A549 (cell line): ENCODE results near the gene MYH6. TPM values are rescaled to one million over a fixed set of nuclear protein-coding genes. Genes with fewer than 3 reads are reported as not detected.
"Not testable (repeated sequence)": the region's sequence is repeated elsewhere in the genome, so short reads cannot be mapped to it uniquely, and the experiment has no call there.

Experiments used
- ATAC-seq, 2 experiments: fragments of 200-7000 bp in 1 of 2; fragments of >200 bp in 1 of 2; cut with Nextera tagmentation in 1 of 2; cut with Tn5 transposase in 1 of 2; 3 replicates each; pipeline versions ENCODE4 v1.8.0 to v1.9.1; 2018 to 2020; ENCODE audit warnings: mild to moderate bottlenecking in 1 of 2, moderate library complexity in 1 of 2
- CTCF ChIA-PET: fragments of 300-600 bp; sonication (Branson Sonifier 250); formaldehyde crosslinking; extraction: SDS; loops from one replicate; lab custom pipeline; 2021; ENCODE audit warnings: antibody characterized with exemption, inconsistent platforms; lab: Yijun Ruan, JAX
- POLR2A ChIA-PET: fragments of 350-600 bp; formaldehyde crosslinking; extraction: SDS; loops from one replicate; lab custom pipeline; 2021; ENCODE audit warnings: antibody characterized with exemption, inconsistent platforms; lab: Yijun Ruan, JAX
- DNase-seq, 2 experiments: peaks; one replicate each; pipeline versions ENCODE4 v3.0.0 to v3.0.0-alpha.2; 2011 to 2016; ENCODE audit warnings: low read depth in 1 of 2, low spot score in 1 of 2
- FAIRE-seq: peaks from 2 replicates; lab custom pipeline; 2011; peaks lifted over from hg19 to GRCh38; lab: Jason Lieb, UNC
- H3K27ac ChIP-seq, 2 experiments: fragments of >200 bp; sonication (Bioruptor Twin); formaldehyde crosslinking; 3 replicates each; pipeline ENCODE4 v1.5.1; 2016 to 2017
- H3K4me1 ChIP-seq: fragments of >200 bp; sonication (Bioruptor Twin); formaldehyde crosslinking; 3 replicates; pipeline ENCODE4 v1.6.1; 2016
- H3K4me2 ChIP-seq: fragments of >200 bp; sonication (Bioruptor Twin); formaldehyde crosslinking; 3 replicates; pipeline ENCODE4 v1.6.1; 2016
- H3K4me3 ChIP-seq: fragments of >200 bp; sonication (Bioruptor Twin); formaldehyde crosslinking; 3 replicates; pipeline ENCODE4 v1.5.1; 2016
- H3K9me3 ChIP-seq: fragments of >200 bp; sonication (Bioruptor Twin); formaldehyde crosslinking; 3 replicates; pipeline ENCODE4 v1.6.1; 2016
- CBX2 ChIP-seq: fragments of 200-600 bp; sonication (generic); IDR thresholded peaks from 2 replicates; pipeline ENCODE4 v1.6.1; 2016; ENCODE audit warnings: low read depth, mild to moderate bottlenecking, borderline replicate concordance
- CEBPB ChIP-seq, 2 experiments: fragments of >200 bp in 1 of 2; sonication (Bioruptor Twin) in 1 of 2; formaldehyde crosslinking in 1 of 2; IDR thresholded peaks; 2 replicates each; pipeline ENCODE4 v1.6.1; 2012 to 2016
- CHD2 ChIP-seq: fragments of 150-350 bp; IDR thresholded peaks from 2 replicates; pipeline ENCODE4 v1.6.1; 2014; ENCODE audit warnings: low read length; ENCODE audit not compliant: partially characterized antibody
- CHD4 ChIP-seq: fragments of 200-600 bp; sonication (generic); IDR thresholded peaks from 2 replicates; pipeline ENCODE4 v1.6.1; 2016; ENCODE audit warnings: antibody characterized with exemption, mild to moderate bottlenecking, borderline replicate concordance
- EHMT2 ChIP-seq: fragments of 200-600 bp; sonication (generic); IDR thresholded peaks from 2 replicates; pipeline ENCODE4 v1.6.1; 2016; ENCODE audit warnings: antibody characterized with exemption, low read depth, mild to moderate bottlenecking, moderate library complexity
- EP300 ChIP-seq, 2 experiments: fragments of >200 bp; sonication (Bioruptor Twin); formaldehyde crosslinking; IDR thresholded peaks; 2 replicates in 1 of 2; 3 replicates in 1 of 2; pipeline ENCODE4 v1.6.1; 2016 to 2017
- ESRRA ChIP-seq: fragments of 150-350 bp; IDR thresholded peaks from 2 replicates; pipeline ENCODE4 v1.6.1; 2014; ENCODE audit warnings: mild to moderate bottlenecking, low read length, borderline replicate concordance
- HMGXB4 ChIP-seq: fragments of 250-450 bp; sonication (Bioruptor Pico); IDR thresholded peaks from 2 replicates; pipeline ENCODE4 v1.5.0; 2021; ENCODE audit warnings: mild to moderate bottlenecking, moderate library complexity, borderline replicate concordance
- HOXA7 ChIP-seq: fragments of 250-450 bp; sonication (Bioruptor Pico); IDR thresholded peaks from 2 replicates; pipeline ENCODE4 v1.5.0; 2020; ENCODE audit warnings: mild to moderate bottlenecking, moderate library complexity
- JUNB ChIP-seq: fragments of >200 bp; sonication (Bioruptor Twin); formaldehyde crosslinking; IDR thresholded peaks from 2 replicates; pipeline ENCODE4 v1.6.1; 2016
- MAZ ChIP-seq: fragments of 150-350 bp; IDR thresholded peaks from 2 replicates; pipeline ENCODE4 v1.6.1; 2014; ENCODE audit warnings: antibody characterized with exemption, low read depth, low read length, borderline replicate concordance
- NFE2L2 ChIP-seq: fragments of 150-350 bp; conservative IDR thresholded peaks from 2 replicates; pipeline ENCODE4 v1.6.1; 2014; ENCODE audit warnings: low read length
- NR3C1 ChIP-seq: fragments of >200 bp; sonication (Bioruptor Twin); formaldehyde crosslinking; IDR thresholded peaks from 3 replicates; pipeline ENCODE4 v1.6.1; 2017
- POLR2A ChIP-seq: IDR thresholded peaks from 2 replicates; pipeline ENCODE4 v1.6.1; 2012; ENCODE audit warnings: mild to moderate bottlenecking, low read length
- RAD21 ChIP-seq, 2 experiments: fragments of >200 bp in 1 of 2; sonication (Bioruptor Twin) in 1 of 2; formaldehyde crosslinking in 1 of 2; IDR thresholded peaks in 1 of 2; conservative IDR thresholded peaks in 1 of 2; 2 replicates in 1 of 2; 3 replicates in 1 of 2; pipeline ENCODE4 v1.6.1; 2012 to 2018; ENCODE audit warnings: inconsistent platforms in 1 of 2
- RARB ChIP-seq: fragments of 250-450 bp; sonication (Bioruptor Pico); IDR thresholded peaks from 2 replicates; pipeline ENCODE4 v1.8.0; 2021; ENCODE audit warnings: mild to moderate bottlenecking, moderate library complexity
- SREBF2 ChIP-seq: fragments of 450-650 bp; IDR thresholded peaks from 2 replicates; pipeline ENCODE4 v1.6.1; 2014; ENCODE audit warnings: mild to moderate bottlenecking, moderate library complexity
- TP53 ChIP-seq: fragments of 250-450 bp; sonication (Bioruptor Pico); IDR thresholded peaks from 2 replicates; pipeline ENCODE4 v1.5.0; 2021; ENCODE audit warnings: mild to moderate bottlenecking, moderate library complexity
- ZFP36 ChIP-seq: fragments of 450-650 bp; IDR thresholded peaks from 2 replicates; pipeline ENCODE4 v1.6.1; 2014; ENCODE audit warnings: borderline replicate concordance; ENCODE audit not compliant: partially characterized antibody
- WGBS: methylation state at CpG from one replicate; pipeline ENCODE4 v1.1.6; 2017; ENCODE audit errors: missing lambda C conversion rate; 5-methylcytosine and 5-hydroxymethylcytosine counted together
- polyA plus RNA-seq, 4 experiments: library from polyadenylated mRNA; depleted of rRNA in 3 of 4; stranded (reverse); fragments of >200 nt; fragmentation: RNase III in 1 of 4; extraction: RNeasy Plus Mini Kit Qiagen cat#74134 plus additional on column Dnase treatment in 1 of 4; gene quantifications; 2 replicates in 3 of 4; 3 replicates in 1 of 4; pipeline ENCODE4 v1.2.3, GENCODE V29; 2011 to 2017

MYH6 gene
- polyA plus RNA-seq, 2 of the 4 experiments (the other 2 are of a cell fraction), result not detected

- no peaks in the 10 kb centered on the region for H3K4me1 ChIP-seq
- TF ChIP-seq HMGXB4 (CRISPR knock-in tag) (no peak), EP300 (IDR thresholded peaks at IDR 0.05) (no peak)
- no peak overlapping the region for H3K4me2 ChIP-seq
- no peak overlapping the region for H3K27ac ChIP-seq
- no peak for FAIRE-seq
- ATAC-seq, result peak in 1 of 2 experiments; percentile 15; a peak in 3 of 6 replicates
- no peak overlapping the region for H3K4me3 ChIP-seq
- DNase-seq, result no peak
- ChIA-PET CTCF (interaction anchor here (1.3 kb wide), 1 partner anchor 23 kb away, joined by 3 read pairs; no protein-coding TSS in a partner anchor), POLR2A (no interaction called here)
- no peaks in the 10 kb centered on the region for H3K9me3 ChIP-seq
- WGBS, result 20% methylated on average over 4 of the region's 4 CpGs
These were observed 4.2 kb downstream of the MYH6 start for GRCh38 chr14:23403908-23404307.

- H3K4me2 ChIP-seq, result no peak overlapping the region
- H3K4me3 ChIP-seq, result no peak overlapping the region
- POLR2A ChIA-PET, result no interaction called here
- no peaks in the 10 kb centered on the region for H3K4me1 ChIP-seq
- DNase-seq (no peak), ATAC-seq (no peak), FAIRE-seq (no peak)
- H3K9me3 ChIP-seq, result no peaks in the 10 kb centered on the region
- WGBS, result 44% methylated on average over 7 of the region's 7 CpGs
- CTCF ChIA-PET, result no interaction called here
- TF ChIP-seq CEBPB (IDR thresholded peaks at IDR 0.05) (no peak), JUNB (no peak), MAZ (no peak), HOXA7 (CRISPR knock-in tag) (no peak), EHMT2 (no peak), NR3C1 (no peak), TP53 (CRISPR knock-in tag) (no peak), ESRRA (no peak), CHD2 (no peak), NFE2L2 (no peak)
- no peak overlapping the region for H3K27ac ChIP-seq
These were observed 5.0 kb downstream of the MYH6 start for GRCh38 chr14:23403139-23403438.

GRCh38 chr14:23402296-23403138, 5.6 kb downstream of the MYH6 start:
- WGBS, result 18% methylated on average over 22 of the region's 25 CpGs

GRCh38 chr14:23401291-23401690, 6.8 kb downstream of the MYH6 start:
- ATAC-seq (no peak), DNase-seq (no peak), FAIRE-seq (no peak)
- WGBS, result 25% methylated on average over 4 of the region's 4 CpGs
- H3K4me2 ChIP-seq, result no peak overlapping the region
- TF ChIP-seq CHD4 (no peak), POLR2A (no peak), SREBF2 (no peak), CBX2 (no peak), RAD21 (conservative IDR thresholded peaks at IDR 0.05 in 1 of 2, IDR thresholded peaks at IDR 0.05 in 1 of 2) (no peak), RARB (no peak), ZFP36 (no peak)
- ChIA-PET CTCF (interaction anchor here (0.9 kb wide), 1 partner anchor 72 kb away, joined by 3 read pairs; no protein-coding TSS in a partner anchor), POLR2A (no interaction called here)
- H3K27ac ChIP-seq, result no peak overlapping the region
- H3K4me3 ChIP-seq, result no peak overlapping the region
- no peaks in the 10 kb centered on the region for H3K4me1 ChIP-seq
- H3K9me3 ChIP-seq, result no peaks in the 10 kb centered on the region

More at GRCh38 chr14:23402296-23403138, 5.6 kb downstream of the MYH6 start:
- H3K4me2 ChIP-seq, result peak overlapping the region; percentile 47; the same call in 2 of the 3 replicates
- POLR2A ChIA-PET, result no interaction called here
- no peak overlapping the region for H3K27ac ChIP-seq
- DNase-seq (no peak), FAIRE-seq (no peak), ATAC-seq (peak; percentile 36 to 56; a peak in 3 of 6 replicates)
- TF ChIP-seq RAD21 (conservative IDR thresholded peaks at IDR 0.05 in 1 of 2, IDR thresholded peaks at IDR 0.05 in 1 of 2), result no peak
- CTCF ChIA-PET, result interaction anchor here (0.7 to 0.9 kb wide), 2 partner anchors 40 to 76 kb away, joined by 3 to 4 read pairs; no protein-coding TSS in a partner anchor
- H3K9me3 ChIP-seq, result no peaks in the 10 kb centered on the region
- H3K4me3 ChIP-seq, result no peak overlapping the region
- no peaks in the 10 kb centered on the region for H3K4me1 ChIP-seq

GRCh38 chr14:23400496-23401149, 7.5 kb downstream of the MYH6 start:
- 35% methylated on average over 16 of the region's 16 CpGs for WGBS

More at GRCh38 chr14:23400496-23401149, 7.5 kb downstream of the MYH6 start:
- CTCF ChIA-PET, result interaction anchor here (0.9 kb wide), 1 partner anchor 72 kb away, joined by 3 read pairs; no protein-coding TSS in a partner anchor
- FAIRE-seq, POLR2A ChIA-PET, ATAC-seq, H3K4me3 ChIP-seq, H3K27ac ChIP-seq, H3K9me3 ChIP-seq, H3K4me1 ChIP-seq, DNase-seq, H3K4me2 ChIP-seq: not testable (repeated sequence)
